ENCODE measurements around the gene UXS1.
"Not testable (repeated sequence)": the region's sequence is repeated elsewhere in the genome, so short reads cannot be mapped to it uniquely, and the experiment has no call there.

UXS1 gene

DNA sequence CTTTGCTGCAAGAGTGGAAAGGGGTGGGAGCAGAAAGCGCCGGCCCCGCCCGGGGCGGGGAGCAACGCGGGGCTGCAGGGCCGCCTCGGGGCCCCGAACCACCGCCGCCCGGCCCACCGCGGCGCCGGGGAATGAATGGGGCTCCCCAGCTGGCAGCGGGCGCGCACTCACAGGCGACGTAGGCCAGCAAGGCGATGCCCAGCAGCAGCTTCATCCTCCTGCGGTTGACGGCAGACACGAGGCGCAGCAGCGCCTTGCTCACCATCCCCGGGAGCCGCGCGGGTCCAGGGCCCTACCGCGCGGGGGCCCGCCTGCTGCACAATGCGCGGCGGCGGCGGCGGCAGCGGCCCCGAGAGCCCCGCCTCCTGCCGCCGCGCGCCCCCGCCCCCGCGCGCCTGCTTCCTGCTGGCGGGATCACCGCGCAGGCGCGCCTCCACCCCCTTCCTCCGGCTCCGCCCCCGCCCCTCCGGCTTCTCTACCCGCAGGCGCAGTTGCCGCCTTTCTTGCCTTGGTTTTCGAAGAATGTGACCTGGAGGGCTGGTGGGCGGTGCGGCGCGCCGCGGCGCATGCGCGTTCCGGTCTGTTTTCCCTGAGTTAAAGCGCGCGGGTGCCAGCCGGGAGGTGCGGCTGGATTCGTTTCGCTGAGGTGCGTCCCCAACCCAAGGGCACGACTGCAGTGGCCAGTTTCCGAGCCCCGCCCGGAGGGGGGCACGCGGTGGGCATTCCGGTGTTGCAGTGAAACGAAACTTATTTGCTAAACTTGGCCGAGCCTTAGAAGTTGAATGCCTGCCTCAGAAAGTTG lies at the start of gene UXS1:
TSS of gene UXS1 (minus strand) at position 325 of the 802 bp plus-strand sequence. CDS start at position 265, 60 bp downstream.
- peak; percentile 99 for DNase-seq

DNA sequence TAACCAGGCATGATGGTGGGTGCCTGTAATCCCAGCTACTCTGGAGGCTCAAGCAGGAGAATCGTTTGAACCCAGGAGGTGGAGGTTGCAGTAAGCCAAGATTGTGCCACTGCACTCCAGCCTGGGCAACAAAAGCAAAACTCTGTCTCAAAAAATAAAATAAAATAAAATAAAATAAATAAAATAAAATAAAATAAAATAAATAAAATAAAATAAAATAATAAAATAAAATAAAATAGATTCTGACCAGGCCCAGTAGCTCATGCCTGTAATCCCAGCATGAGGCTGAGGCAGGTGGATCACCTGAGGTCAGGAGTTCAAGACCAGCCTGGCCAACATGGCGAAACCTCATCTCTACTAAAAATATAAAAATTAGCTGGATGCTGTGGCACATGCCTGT lies 45.4 kb upstream of the UXS1 start:
- DNase-seq = not testable (repeated sequence)

DNA sequence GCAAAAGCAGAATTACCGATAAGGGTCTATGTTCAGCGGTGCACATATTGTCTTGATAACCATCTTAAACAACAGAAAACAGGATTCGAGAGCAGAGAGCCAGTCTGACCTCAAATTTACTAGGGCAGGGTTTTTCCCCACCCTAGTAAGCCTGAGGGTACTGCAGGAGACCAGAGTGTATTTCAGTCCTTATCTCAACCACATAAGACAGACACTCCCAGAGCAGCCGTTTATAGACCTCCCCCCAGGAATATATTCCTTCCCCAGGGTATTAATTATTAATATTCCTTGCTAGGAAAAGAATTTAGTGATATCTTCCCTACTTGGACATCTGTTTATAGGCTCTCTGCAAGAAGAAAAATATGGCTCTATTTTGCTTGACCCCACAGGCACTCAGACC lies 41.3 kb upstream of the UXS1 start:
- not testable (repeated sequence) for DNase-seq

DNA sequence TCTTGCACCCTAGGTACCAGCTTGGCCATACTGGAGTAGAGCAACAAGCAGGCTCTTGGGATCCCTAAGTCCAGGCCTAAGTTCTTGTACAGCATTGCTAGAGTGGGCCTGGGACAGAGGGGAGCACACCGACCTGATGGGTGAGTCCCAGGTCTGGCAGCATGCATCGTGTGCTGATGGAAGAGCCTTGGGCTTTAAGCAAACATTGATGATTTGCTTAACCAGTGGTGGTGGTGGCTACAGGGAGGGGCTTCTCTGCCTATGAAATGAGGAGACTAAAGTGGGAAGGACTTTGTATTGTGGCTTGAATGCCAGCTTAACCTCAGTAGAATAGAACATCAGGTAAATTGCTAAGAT lies 39.2 kb upstream of the UXS1 start:
- no peak for DNase-seq

DNA sequence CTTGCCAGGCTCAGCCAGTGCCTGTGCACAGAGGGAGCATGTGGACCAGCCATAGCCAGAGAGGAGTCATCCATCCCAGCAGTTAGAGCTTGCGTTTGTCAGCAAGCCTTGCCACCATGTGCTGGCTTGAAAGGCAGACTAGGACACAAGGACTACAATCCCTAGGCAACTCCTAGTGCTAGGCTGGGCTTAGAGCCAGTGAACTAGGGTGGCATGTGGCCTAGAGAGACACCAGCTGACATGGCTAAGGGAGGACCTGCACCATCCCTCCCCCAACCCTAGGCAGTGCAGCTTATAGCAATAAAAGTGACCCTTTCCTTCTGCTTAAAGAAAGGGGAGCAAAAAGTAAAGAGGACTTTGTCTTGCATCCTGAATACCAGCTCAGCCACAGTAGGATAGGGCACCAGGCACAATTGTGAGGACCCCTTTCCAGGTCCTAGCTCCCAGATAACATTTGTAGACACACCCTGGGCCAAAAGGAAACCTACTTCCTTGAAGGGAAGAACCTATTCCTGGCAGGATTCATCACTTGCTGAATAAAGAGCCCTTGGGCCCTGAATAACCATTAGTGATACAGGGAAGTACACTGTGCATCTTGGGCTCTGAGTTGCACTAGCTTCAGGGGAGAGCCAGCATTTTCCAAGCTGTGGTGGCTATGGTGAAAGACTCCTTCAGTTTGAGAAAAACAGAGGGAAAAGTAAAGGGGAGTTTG lies 38.7 kb upstream of the UXS1 start:
- no peak for DNase-seq

DNA sequence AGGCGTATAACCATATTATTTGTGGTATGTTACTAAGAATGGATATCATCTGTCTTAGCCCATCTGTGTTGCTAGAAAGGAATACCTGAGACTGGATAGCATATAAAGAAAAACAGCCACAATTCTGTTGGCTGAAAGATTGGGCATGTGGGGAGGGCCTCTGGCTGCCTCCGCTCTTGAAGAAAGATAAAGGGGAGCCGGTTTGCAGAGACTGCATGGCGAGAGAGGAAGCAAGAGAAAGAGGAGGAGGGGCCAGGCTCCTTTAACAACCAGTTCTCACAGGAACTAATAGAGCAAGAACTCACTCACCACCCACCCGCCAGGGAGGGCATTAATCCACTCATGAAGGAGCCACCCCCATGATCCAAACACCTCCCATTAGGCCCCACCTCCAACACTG lies 29.2 kb upstream of the UXS1 start:
- DNase-seq = no peak

DNA sequence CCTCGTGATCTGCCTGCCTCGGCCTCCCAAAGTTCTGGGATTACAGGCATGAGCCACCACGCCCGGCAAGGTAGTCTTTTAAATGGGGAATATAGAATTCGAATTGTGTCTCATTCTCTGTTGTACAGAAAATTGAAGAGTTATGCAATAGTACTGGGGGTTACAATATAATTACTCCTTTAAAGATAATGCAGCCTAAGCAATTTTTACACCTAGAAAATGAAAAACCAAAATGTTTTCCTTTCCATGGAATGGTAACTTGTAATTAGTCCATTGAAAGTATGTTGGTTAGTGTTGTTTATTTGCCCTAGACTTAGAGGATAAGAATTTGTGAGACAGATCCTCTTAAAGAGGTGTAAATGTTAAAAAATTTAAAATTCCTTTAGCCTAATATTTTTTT lies 28.0 kb upstream of the UXS1 start:
- DNase-seq = not testable (repeated sequence)

DNA sequence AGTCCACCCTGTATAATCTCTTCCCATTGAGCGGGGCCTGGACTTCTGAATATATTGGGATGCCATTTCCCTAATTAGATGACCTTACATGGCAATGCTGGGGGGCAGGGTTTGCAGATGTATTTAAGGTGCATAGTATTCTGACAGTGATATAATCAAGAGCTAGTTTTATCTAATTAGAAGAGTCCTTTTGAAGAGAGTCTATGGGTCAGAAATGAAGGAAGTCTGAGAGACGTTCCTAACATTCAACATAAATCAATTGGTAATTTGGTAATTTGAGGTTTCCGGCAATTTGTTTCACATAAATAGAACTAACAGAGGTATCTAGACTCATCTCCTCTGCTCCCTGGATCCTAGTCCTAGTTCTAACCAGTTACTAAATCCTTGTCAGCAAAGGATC lies 25.7 kb upstream of the UXS1 start:
- DNase-seq = no peak

DNA sequence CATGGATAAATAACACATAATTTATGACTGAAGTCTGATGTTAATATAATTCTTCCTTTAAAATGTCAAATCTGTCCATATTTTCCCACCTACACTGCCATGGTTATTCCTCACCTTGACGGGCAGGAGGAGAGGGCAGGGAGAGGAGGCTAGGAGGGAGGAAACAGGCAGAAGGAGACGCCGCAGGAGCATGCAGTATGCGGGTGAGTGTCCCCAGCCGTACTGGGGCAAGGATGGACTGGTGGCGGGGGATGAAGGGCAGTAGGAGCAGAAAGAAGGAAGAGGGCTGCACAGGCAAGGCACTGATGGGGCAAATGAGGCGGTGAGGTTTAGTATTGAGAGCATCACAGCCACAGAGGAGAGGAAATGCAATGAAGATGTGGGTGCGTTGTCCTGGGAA lies 25.1 kb upstream of the UXS1 start:
- not testable (repeated sequence) for DNase-seq

DNA sequence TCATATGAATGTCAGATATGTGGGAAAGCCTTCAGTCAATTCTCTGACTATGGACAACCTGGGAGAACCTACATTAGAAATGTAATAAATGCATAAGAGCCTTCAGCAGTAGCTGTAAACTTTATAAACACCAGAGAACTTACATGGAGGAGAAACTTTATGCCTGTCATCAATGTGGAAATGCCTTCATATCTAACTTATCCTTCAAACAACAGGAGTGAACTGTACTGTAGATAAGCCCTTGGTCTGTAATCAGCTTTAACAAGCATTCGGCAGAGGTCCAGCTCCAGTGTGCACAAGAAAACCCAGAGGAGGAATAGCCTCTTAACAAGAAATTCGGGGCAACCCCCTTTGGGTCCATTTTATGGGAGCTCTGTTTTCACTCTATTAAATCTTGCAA lies 14.8 kb upstream of the UXS1 start:
- no peak for DNase-seq

DNA sequence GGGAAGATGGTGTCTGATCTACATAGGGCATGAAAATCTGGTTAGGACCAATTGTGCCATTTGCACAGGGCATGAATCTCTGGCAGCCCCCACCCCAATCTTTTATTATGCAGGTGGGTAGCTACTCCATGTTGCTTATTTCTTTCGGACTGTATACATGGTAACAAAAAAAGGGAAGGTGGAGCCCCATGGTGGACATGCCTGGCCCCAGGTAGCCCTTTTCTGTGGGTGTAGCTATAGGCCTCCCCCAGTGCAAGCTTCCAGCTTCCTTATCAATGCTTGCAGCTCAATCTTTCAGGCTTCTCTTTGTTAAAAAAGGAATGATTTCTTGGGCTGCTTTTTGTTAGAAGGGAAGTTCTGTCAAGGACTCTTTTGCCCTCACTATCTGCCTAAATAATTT lies 14.3 kb upstream of the UXS1 start:
- DNase-seq = no peak

DNA sequence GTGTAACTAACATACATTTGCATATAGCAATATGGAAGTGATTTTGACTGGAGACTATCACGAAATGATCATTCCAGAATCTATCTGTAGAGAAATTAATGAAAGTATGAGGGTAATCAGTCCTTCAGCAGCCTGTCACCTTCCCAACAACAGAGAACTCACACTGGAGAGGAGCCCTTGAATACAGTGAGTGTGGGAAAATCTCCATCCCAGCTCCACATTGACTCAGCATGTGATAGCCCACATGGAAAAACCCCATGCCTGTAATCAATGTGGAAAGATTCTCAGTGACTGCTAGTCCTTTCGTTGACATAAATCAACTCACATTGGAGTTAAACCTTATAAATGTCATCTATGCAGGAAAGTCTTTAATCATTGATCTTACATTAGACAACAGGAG lies 13.1 kb upstream of the UXS1 start:
- DNase-seq = no peak

DNA sequence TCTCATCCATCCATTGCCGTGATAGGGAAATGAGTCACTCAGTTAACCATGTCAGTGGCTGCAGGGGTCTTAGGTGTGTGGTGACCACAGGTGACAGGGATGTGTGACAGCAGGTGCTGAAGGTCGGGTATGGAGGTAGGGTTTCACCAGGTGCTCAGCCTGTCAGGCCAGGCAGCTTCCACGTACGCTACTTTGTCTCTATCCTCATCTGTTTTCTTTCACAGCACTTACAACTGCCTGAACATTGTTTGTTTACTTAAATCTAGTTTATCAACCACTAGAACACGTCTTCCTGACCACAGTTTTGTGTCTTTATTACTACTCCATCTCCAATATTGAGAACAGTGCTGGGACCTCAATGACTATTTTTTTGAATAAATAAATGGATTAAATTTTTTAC lies 11.4 kb upstream of the UXS1 start:
- no peak for DNase-seq

DNA sequence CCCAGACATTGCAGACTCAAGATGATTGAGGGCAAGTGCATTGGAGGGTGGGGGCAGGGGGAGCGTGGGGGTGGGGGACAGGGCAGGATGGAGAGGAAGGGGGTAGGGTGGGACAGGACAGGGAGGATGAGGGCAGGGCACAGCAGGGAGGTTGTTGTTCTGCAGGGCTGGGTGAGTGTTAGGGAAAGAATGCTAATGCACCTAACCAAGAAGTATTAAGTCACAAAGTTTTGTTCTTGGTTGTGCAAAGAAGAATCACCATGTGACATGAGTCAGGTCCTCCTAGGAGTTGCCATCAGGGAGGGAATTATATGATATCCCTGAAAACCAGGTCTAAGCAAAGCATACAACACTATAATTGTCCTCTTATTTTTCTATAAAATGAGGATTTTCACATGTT lies 10.4 kb upstream of the UXS1 start:
- not testable (repeated sequence) for DNase-seq

DNA sequence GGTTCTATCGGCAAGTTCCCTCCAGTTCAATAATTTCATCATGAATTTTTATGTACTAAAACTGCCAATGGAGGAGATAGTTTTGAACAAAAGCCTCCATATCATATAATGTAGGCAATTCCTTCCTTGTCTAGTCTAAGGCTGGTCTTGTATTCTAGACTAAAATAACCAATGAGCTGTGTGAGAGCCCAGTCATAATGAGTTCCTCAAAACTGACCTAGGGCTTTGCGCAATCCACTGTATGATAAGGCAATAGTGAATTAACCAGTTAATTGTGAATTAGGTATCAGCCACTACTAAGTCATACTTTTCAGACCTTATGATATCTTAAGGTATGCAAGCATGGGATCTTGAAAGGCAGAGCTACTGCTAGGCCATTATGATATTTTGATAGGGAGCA lies 7.6 kb upstream of the UXS1 start:
- DNase-seq = no peak

DNA sequence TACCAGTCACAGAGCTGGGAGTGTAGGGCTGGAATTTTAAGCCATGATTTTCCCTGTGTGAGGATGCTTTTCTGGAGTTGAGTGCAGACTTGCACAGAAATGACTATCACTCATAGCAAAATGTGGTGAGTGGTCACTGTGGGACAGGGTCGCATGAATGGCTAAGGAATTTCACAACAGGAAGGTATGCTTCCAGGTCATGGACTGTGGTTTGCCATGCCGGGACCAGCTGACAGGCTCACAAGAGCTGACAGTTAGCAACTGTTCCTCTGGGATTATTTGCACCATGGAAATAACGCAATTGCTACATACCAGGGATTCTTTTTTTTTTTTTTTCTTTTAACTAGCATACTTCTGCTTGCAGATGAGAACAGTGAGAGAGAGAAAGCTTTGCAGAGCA lies 3.8 kb upstream of the UXS1 start:
- no peak for DNase-seq

DNA sequence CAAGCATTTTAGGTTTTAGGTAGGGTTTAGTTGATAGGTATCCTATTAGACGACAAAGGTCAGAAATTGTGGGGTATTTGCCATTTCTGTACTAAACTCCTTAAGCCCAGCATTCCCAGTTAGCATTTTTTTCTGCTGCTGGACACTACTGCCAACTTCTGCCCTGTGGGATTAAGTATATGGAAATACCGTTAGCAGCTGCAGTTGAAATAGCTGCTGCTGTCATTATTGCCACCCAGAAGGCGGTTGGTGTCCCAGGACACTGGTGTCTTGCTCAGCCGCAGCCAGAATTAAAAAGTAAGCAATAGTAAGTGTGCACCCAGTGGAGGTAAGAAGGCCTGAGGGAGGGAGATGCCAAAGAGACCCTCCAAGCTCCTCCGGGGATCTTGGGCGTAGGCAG lies 1.9 kb upstream of the UXS1 start:
- DNase-seq = no peak

DNA sequence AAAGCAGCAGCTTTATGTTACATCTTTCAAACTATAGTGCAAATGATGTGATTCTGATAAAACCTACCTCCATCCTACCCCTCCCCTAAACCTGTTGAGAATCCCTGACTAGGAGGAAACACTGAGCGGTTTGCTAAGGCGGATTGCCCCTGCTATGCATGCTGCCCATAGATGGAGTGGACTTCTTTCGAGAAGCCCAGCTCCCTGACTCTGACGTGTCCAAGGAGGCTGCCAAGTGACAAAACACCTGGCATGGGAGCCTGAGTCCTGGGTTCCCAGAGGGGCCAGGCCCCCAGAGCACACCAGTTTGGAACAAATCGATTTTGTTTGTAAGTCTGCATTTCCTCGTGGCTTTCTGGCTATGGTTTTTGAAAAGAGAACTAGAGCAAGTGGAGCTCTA lies 1.4 kb upstream of the UXS1 start:
- no peak for DNase-seq

DNA sequence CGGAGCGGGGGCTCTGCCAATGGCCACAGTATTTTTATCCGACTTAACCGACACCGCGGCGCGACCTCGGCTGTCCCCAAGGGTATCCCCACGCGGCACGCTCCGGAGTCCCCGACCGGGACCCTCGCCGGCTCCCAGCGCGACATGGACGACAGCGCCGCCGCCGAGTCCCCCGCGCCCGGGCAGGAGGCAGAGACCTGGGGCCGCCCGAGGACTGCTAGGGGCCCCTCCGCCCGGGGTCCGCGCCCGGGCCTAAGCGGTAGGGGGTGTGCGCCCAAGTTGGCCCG lies 468 bp downstream of the UXS1 start:
- DNase-seq = no peak

DNA sequence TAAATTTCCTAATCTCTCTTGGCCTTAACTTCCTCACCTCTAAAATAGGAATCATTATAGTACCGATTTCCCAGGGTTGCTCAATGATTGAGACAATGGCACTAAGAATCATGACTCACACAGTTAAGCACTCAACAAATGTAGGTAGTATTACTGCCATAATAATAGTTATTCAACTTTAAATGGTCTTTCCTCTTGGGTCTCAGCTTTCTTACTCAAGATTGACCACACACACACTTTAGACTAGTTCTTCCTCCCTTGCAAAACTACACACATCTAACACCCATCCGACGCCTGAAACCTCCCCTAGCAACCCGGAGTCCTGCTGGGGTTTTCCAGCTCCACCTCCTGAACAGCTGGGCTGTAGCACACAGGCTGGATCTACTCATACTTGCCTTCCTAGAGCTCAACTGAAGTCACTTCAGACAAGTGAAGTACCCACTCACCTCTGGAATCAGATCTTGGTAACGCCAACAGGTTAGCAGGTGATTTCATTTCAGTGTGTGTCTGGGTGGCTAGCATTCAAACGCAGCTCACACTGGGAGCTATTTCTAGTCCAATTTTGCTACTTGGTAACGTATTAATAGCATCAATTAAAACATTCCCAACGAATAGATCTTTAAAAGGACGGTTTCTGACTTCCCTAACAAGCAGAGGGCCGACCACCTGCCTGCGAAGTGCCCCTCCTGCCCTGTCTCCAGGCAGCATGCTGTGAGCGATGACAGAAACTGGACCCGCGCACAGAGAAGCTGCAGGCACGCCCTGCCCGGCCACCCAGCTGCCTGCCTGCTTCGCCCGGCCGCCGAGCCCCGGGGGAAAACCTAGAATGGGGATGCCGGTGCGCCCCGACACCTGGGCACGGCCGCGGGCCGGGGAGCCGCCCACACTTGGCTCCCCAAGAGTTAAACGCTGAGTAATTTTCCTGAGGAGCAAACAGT lies 1.1 kb downstream of the UXS1 start:
- peak; percentile 55 for DNase-seq

DNA sequence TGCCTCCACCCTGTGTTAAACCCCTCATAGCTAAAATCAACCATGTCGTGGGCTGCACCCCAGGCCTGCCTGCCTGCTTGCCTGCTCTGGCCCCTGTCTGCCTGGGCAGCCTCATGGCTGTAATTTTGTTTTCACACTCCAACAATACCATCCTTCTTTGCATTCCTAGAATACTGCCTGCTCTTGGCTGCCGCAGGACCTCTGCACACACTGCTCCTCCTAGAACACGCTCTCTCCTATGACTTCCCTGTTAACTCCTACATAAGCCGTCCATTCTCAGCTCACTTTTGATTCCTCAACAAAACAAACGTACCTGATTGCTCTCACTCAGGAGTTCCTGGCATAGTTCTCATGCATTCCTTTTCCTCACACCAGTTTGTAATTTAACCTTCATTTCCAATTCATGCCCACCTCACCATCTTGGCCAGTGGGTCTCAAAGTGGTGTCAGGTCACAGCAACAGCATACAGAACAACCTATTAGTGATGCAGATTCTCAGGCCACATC lies 2.5 kb downstream of the UXS1 start:
- no peak for DNase-seq

DNA sequence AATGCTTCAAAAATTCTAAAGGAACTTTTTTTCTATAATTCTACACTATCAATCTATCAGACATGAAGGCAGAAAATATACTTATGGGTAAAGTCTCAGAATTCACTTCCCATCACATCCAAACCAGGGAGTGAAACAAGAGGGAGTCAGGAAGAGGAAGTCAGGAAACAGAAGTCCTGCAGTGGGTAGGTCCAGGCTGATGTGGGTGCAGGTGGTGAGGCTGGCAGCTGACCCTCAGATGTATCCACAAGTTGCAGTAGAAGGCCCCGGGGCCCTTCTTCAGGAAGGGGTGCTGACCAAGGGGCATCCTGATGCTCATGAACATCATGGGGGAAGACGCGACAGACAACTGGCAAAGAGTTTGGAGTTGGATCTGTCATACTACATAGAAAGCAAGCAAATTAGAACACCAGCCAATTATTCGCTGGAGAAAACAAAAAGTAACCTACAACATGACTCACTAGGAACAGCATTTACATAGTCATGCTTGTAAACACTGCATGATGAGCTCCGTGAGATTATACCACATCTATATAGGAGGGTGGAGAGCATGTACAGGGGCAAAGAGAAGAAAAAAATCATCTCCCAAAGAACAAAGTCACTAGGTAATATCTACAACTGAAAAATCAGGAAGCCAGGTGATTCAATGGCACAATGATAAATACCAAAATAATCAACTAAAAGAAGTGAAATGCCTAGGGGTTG lies 4.2 kb downstream of the UXS1 start:
- DNase-seq = no peak

DNA sequence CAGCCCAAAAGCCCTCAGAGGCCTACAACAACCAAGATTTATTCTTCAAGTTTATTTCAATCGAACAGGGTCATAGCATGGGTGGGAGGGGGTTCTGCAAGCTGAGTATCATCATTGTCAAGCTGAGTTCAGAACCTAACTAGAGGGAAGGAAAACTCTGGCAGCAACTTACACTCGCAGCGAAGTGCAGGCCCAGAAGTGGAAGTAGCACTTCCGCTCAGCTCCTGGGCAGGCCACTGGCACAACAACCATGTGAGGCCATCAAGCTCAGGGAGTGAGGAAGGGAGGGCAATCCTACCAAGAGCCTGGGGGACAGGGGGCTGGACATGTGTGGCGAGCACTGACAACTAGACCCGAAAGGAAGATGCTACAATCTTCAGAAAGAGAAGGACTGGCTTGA lies 4.8 kb downstream of the UXS1 start:
- no peak for DNase-seq
